ENCODE measurements around the gene HOOK1.
"Not testable (repeated sequence)": the region's sequence is repeated elsewhere in the genome, so short reads cannot be mapped to it uniquely, and the experiment has no call there.

The HOOK1 gene

GRCh38 chr1:59917026-59917784 is 102.5 kb downstream of the HOOK1 start:
- 0 out of 2 replicates have a peak, but pooled peaks cover 5% of the 10 kb centered on the region for H3K4me1 ChIP-seq (ENCODE audit: low read length)
- DNase-seq, result no peak
- H3K9ac ChIP-seq (ENCODE audit: low read length), result no peak overlapping the region
- TF ChIP-seq EZH2 (optimal IDR thresholded peaks at IDR 0.05; ENCODE audit: low read depth, low read length) (no peak), EZH2phosphoT487 (IDR thresholded peaks at IDR 0.05; ENCODE audit: low read length) (no peak)
- TF ChIP-seq, protein P1, sequence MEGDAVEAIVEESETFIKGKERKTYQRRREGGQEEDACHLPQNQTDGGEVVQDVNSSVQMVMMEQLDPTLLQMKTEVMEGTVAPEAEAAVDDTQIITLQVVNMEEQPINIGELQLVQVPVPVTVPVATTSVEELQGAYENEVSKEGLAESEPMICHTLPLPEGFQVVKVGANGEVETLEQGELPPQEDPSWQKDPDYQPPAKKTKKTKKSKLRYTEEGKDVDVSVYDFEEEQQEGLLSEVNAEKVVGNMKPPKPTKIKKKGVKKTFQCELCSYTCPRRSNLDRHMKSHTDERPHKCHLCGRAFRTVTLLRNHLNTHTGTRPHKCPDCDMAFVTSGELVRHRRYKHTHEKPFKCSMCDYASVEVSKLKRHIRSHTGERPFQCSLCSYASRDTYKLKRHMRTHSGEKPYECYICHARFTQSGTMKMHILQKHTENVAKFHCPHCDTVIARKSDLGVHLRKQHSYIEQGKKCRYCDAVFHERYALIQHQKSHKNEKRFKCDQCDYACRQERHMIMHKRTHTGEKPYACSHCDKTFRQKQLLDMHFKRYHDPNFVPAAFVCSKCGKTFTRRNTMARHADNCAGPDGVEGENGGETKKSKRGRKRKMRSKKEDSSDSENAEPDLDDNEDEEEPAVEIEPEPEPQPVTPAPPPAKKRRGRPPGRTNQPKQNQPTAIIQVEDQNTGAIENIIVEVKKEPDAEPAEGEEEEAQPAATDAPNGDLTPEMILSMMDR (IDR thresholded peaks at IDR 0.05; ENCODE audit: low read length), result no peak
- H3F3A ChIP-seq (ENCODE audit: insufficient read depth, low read length), result no peaks in the 10 kb centered on the region
- no peaks in the 10 kb centered on the region for H3K9me2 ChIP-seq (replicated peaks; ENCODE audit: insufficient read depth, low read length)
- no peaks in the 10 kb centered on the region for H4K20me1 ChIP-seq (ENCODE audit: insufficient read depth, low read length)
- H3K36me3 ChIP-seq (replicated peaks; ENCODE audit: insufficient read depth, low read length), result no peaks in the 10 kb centered on the region
- H3K4me2 ChIP-seq (ENCODE audit: low read depth, low read length), result no peak overlapping the region
- no peak overlapping the region for H3K27ac ChIP-seq (ENCODE audit: low read length)
- no peak overlapping the region for H2AFZ ChIP-seq (ENCODE audit: low read length)
- H3K4me3 ChIP-seq (ENCODE audit: low read length), result no peak overlapping the region
- H3K27me3 ChIP-seq (replicated peaks; ENCODE audit: insufficient read depth, low read length), result no peaks in the 10 kb centered on the region
- H3K79me2 ChIP-seq (ENCODE audit: low read length), result no peaks in the 10 kb centered on the region
- no peaks in the 10 kb centered on the region for H3K9me3 ChIP-seq (replicated peaks; ENCODE audit: insufficient read depth, low read length)

GRCh38 chr1:59917785-59918180 is 103.0 kb downstream of the HOOK1 start:
- H2AFZ ChIP-seq (ENCODE audit: low read length), result no peak overlapping the region
- H3K4me2 ChIP-seq (ENCODE audit: low read depth, low read length), result no peak overlapping the region
- no peaks in the 10 kb centered on the region for H3K9me3 ChIP-seq (replicated peaks; ENCODE audit: insufficient read depth, low read length)
- no peak overlapping the region for H3K4me3 ChIP-seq (ENCODE audit: low read length)
- H3K9ac ChIP-seq (ENCODE audit: low read length), result no peak overlapping the region
- no peaks in the 10 kb centered on the region for H3K9me2 ChIP-seq (replicated peaks; ENCODE audit: insufficient read depth, low read length)
- DNase-seq, result no peak
- H4K20me1 ChIP-seq (ENCODE audit: insufficient read depth, low read length), result no peaks in the 10 kb centered on the region
- H3K4me1 ChIP-seq (ENCODE audit: low read length), result 0 out of 2 replicates have a peak, but pooled peaks cover 5% of the 10 kb centered on the region
- H3K36me3 ChIP-seq (replicated peaks; ENCODE audit: insufficient read depth, low read length), result no peaks in the 10 kb centered on the region
- TF ChIP-seq EZH2phosphoT487 (IDR thresholded peaks at IDR 0.05; ENCODE audit: low read length), result no peak
- TF ChIP-seq, protein P1 (IDR thresholded peaks at IDR 0.05; ENCODE audit: low read length), result no peak
- TF ChIP-seq EZH2 (optimal IDR thresholded peaks at IDR 0.05; ENCODE audit: low read depth, low read length), result no peak
- no peak overlapping the region for H3K27ac ChIP-seq (ENCODE audit: low read length)
- H3K27me3 ChIP-seq (replicated peaks; ENCODE audit: insufficient read depth, low read length), result no peaks in the 10 kb centered on the region
- no peaks in the 10 kb centered on the region for H3K79me2 ChIP-seq (ENCODE audit: low read length)
- H3F3A ChIP-seq (ENCODE audit: insufficient read depth, low read length), result no peaks in the 10 kb centered on the region

DNA sequence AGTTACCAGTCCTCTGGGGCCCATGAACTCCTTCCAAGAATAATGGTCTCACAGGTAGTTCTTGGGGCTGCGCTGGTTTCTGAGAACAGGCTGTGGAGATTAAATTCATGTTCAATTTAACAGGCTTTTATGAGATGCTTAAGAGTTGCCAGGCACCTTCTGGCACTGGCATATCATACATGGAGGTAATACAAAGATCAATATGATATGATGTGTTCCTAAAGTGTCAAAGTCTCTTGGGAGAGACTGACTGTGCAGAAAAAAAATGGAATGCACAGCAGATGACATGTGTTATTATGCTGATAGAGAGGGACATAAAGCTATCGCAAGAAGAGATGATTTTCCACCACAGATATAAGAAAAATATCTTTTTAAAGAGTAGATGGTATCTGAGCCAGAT is 105.0 kb downstream of the HOOK1 start:
- Histone ChIP-seq H4K20me1 (ENCODE audit: insufficient read depth, low read length) (no peaks in the 10 kb centered on the region), H3K9ac (ENCODE audit: low read length) (no peak overlapping the region), H2AFZ (ENCODE audit: low read length) (no peak overlapping the region), H3K79me2 (ENCODE audit: low read length) (no peaks in the 10 kb centered on the region), H3K4me1 (ENCODE audit: low read length) (0 out of 2 replicates have a peak, but pooled peaks cover 5% of the 10 kb centered on the region), H3K4me2 (ENCODE audit: low read depth, low read length) (no peak overlapping the region), H3K36me3 (replicated peaks; ENCODE audit: insufficient read depth, low read length) (no peaks in the 10 kb centered on the region), H3K4me3 (ENCODE audit: low read length) (no peak overlapping the region), H3K27me3 (replicated peaks; ENCODE audit: insufficient read depth, low read length) (no peaks in the 10 kb centered on the region), H3F3A (ENCODE audit: insufficient read depth, low read length) (no peaks in the 10 kb centered on the region), H3K9me3 (replicated peaks; ENCODE audit: insufficient read depth, low read length) (no peaks in the 10 kb centered on the region), H3K27ac (ENCODE audit: low read length) (no peak overlapping the region), H3K9me2 (replicated peaks; ENCODE audit: insufficient read depth, low read length) (no peaks in the 10 kb centered on the region)
- no peak for DNase-seq
- TF ChIP-seq, protein P1 (IDR thresholded peaks at IDR 0.05; ENCODE audit: low read length), result no peak
- TF ChIP-seq EZH2phosphoT487 (IDR thresholded peaks at IDR 0.05; ENCODE audit: low read length) (no peak), EZH2 (optimal IDR thresholded peaks at IDR 0.05; ENCODE audit: low read depth, low read length) (no peak)

DNA sequence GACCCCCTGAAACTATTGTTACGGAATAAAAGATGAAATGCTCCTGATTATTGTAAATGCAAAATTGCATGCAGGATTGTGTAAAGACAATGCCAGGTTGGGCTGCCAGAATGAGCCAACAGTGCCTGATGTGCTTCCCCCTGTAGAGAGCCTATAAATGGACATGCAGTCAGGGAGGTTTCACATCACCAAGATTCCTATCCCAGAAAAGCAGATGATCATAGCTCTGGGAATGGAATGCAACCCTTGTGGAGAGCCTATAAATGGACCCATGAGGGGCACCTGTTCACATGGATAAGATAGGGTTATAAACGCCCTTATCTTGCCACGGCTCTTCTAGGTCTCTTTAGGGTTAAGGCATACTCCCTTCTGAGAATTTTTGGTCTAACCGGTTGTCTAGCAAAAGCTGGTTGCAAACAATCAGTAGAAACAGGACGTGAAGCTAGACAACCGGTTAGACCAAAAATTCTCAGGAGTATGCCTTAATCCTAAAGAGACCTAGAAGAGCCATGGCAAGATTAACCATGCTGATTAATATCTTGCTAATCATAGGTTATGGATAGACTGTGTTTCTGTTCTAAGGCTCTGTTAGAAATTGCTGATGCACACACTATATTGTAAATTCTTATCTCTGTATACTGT is 106.6 kb downstream of the HOOK1 start:
- not testable (repeated sequence) for H3K27ac ChIP-seq (ENCODE audit: low read length); H2AFZ ChIP-seq (ENCODE audit: low read length); H3K4me3 ChIP-seq (ENCODE audit: low read length); H3K36me3 ChIP-seq (replicated peaks; ENCODE audit: insufficient read depth, low read length); H3K9ac ChIP-seq (ENCODE audit: low read length); H3K9me2 ChIP-seq (replicated peaks; ENCODE audit: insufficient read depth, low read length); H3F3A ChIP-seq (ENCODE audit: insufficient read depth, low read length); H3K27me3 ChIP-seq (replicated peaks; ENCODE audit: insufficient read depth, low read length); H3K9me3 ChIP-seq (replicated peaks; ENCODE audit: insufficient read depth, low read length); H4K20me1 ChIP-seq (ENCODE audit: insufficient read depth, low read length); H3K79me2 ChIP-seq (ENCODE audit: low read length); DNase-seq; H3K4me2 ChIP-seq (ENCODE audit: low read depth, low read length)
- H3K4me1 ChIP-seq (ENCODE audit: low read length), result peaks cover 12% of the 10 kb centered on the region; the same call in 1 of the 2 replicates
